ENCODE data around the gene ARMC10.
A peak's percentile ranks its signal among the peaks of the same experiment; 100 is the strongest.
"Not testable (repeated sequence)": the region's sequence is repeated elsewhere in the genome, so short reads cannot be mapped to it uniquely, and the experiment has no call there.

ARMC10 gene

GRCh38 chr7:103074519-103075336 is at the start of gene ARMC10, which contains the start of gene FBXL13:
Gene ARMC10 (plus strand): TSS chr7:103075140. CDS start chr7:103075273, 133 bp downstream.
Gene FBXL13 (minus strand): TSS chr7:103074796.
- peak; percentile 58 for DNase-seq (ENCODE audit: low read depth)
- H3K4me3 ChIP-seq (ENCODE audit: low read depth, low read length): peak within 1 kb of the TSS; percentile 70

GRCh38 chr7:103025341-103025740 is 49.6 kb upstream of the ARMC10 start:
- no peak for DNase-seq (ENCODE audit: low read depth)
- no peak overlapping the region for H3K4me3 ChIP-seq (ENCODE audit: low read depth, low read length)

GRCh38 chr7:103031024-103031423 is 43.9 kb upstream of the ARMC10 start:
- DNase-seq (ENCODE audit: low read depth): no peak
- no peak overlapping the region for H3K4me3 ChIP-seq (ENCODE audit: low read depth, low read length)

- DNase-seq (ENCODE audit: low read depth): no peak
- H3K4me3 ChIP-seq (ENCODE audit: low read depth, low read length): no peak overlapping the region
These were observed 43.2 kb upstream of the ARMC10 start for GRCh38 chr7:103031781-103032180.

GRCh38 chr7:103034318-103034717 is 40.6 kb upstream of the ARMC10 start:
- not testable (repeated sequence) for H3K4me3 ChIP-seq (ENCODE audit: low read depth, low read length); DNase-seq (ENCODE audit: low read depth)

GRCh38 chr7:103037476-103037822 is 37.5 kb upstream of the ARMC10 start:
- DNase-seq (ENCODE audit: low read depth): no peak
- no peak overlapping the region for H3K4me3 ChIP-seq (ENCODE audit: low read depth, low read length)

GRCh38 chr7:103037823-103038739 is 36.9 kb upstream of the ARMC10 start:
- not testable (repeated sequence) for H3K4me3 ChIP-seq (ENCODE audit: low read depth, low read length); DNase-seq (ENCODE audit: low read depth)

GRCh38 chr7:103041815-103042214 is 33.1 kb upstream of the ARMC10 start:
- not testable (repeated sequence) for H3K4me3 ChIP-seq (ENCODE audit: low read depth, low read length); DNase-seq (ENCODE audit: low read depth)

GRCh38 chr7:103048833-103049232 is 26.1 kb upstream of the ARMC10 start:
- no peak for DNase-seq (ENCODE audit: low read depth)
- no peak overlapping the region for H3K4me3 ChIP-seq (ENCODE audit: low read depth, low read length)

GRCh38 chr7:103051519-103051918 is 23.4 kb upstream of the ARMC10 start:
- DNase-seq (ENCODE audit: low read depth): no peak
- H3K4me3 ChIP-seq (ENCODE audit: low read depth, low read length): no peak overlapping the region

GRCh38 chr7:103056006-103056405 is 18.9 kb upstream of the ARMC10 start:
- not testable (repeated sequence) for DNase-seq (ENCODE audit: low read depth); H3K4me3 ChIP-seq (ENCODE audit: low read depth, low read length)

GRCh38 chr7:103058122-103058521 is 16.8 kb upstream of the ARMC10 start:
- no peak overlapping the region for H3K4me3 ChIP-seq (ENCODE audit: low read depth, low read length)
- DNase-seq (ENCODE audit: low read depth): no peak

GRCh38 chr7:103059471-103059870 is 15.5 kb upstream of the ARMC10 start:
- no peak for DNase-seq (ENCODE audit: low read depth)
- H3K4me3 ChIP-seq (ENCODE audit: low read depth, low read length): no peak overlapping the region

GRCh38 chr7:103063895-103064294 is 11.0 kb upstream of the ARMC10 start:
- no peak for DNase-seq (ENCODE audit: low read depth)
- H3K4me3 ChIP-seq (ENCODE audit: low read depth, low read length): no peak overlapping the region

GRCh38 chr7:103065667-103066066 is 9.3 kb upstream of the ARMC10 start:
- H3K4me3 ChIP-seq (ENCODE audit: low read depth, low read length): no peak overlapping the region
- no peak for DNase-seq (ENCODE audit: low read depth)

GRCh38 chr7:103068414-103069403 is 6.2 kb upstream of the ARMC10 start:
- no peak for DNase-seq (ENCODE audit: low read depth)
- no peak overlapping the region for H3K4me3 ChIP-seq (ENCODE audit: low read depth, low read length)

GRCh38 chr7:103071000-103071399 is 3.9 kb upstream of the ARMC10 start:
- no peak for DNase-seq (ENCODE audit: low read depth)
- no peak overlapping the region for H3K4me3 ChIP-seq (ENCODE audit: low read depth, low read length)

GRCh38 chr7:103073989-103074518 is 886 bp upstream of the ARMC10 start:
- DNase-seq (ENCODE audit: low read depth): no peak
- peak overlapping the region; percentile 70 for H3K4me3 ChIP-seq (ENCODE audit: low read depth, low read length)

GRCh38 chr7:103075337-103075918 is 488 bp downstream of the ARMC10 start:
- no peak for DNase-seq (ENCODE audit: low read depth)
- H3K4me3 ChIP-seq (ENCODE audit: low read depth, low read length): peak overlapping the region; percentile 70

All from skeletal muscle cell (primary cell).